Fibroblast of lung (primary cell): ENCODE results near the gene MAP3K2.

Source experiments
- EZH2 ChIP-seq: IDR thresholded peaks from 2 replicates; pipeline ENCODE4 v1.5.1; 2012; ENCODE audit warnings: low read length, control low read depth, mild to moderate bottlenecking; ENCODE audit errors: missing control alignments
- TF ChIP-seq, protein P1 (sequence below), 2 donors: IDR thresholded peaks in 1 of 2; conservative IDR thresholded peaks in 1 of 2; 1 replicate in 1 of 2; 2 replicates in 1 of 2; pipeline ENCODE4 v1.5.1; 2011 to 2012; ENCODE audit warnings: low read length in 2 of 2, control low read depth in 1 of 2, inconsistent platforms in 1 of 2, low read depth in 1 of 2, mild to moderate bottlenecking in 1 of 2

DNA sequence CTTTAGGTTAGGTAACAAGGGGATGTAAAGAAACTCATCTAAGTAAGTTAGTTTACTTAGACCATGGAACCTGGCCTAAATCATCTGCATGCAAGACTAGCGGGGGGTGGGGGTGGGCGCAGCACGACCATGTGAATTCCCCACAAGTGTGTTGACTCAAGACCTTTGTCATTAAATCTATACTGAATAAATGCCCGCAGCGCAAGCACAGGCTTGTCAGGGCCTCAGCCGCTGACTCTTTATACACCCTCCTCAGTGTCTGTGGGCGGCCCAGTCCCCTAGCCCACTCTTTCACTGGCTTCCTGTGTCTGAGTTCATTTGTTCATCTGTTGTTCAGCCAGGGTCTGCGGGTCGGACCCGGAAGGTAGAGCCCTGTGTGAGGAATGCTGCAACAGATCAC lies 17.8 kb downstream of the MAP3K2 start:
- TF ChIP-seq, protein P1, sequence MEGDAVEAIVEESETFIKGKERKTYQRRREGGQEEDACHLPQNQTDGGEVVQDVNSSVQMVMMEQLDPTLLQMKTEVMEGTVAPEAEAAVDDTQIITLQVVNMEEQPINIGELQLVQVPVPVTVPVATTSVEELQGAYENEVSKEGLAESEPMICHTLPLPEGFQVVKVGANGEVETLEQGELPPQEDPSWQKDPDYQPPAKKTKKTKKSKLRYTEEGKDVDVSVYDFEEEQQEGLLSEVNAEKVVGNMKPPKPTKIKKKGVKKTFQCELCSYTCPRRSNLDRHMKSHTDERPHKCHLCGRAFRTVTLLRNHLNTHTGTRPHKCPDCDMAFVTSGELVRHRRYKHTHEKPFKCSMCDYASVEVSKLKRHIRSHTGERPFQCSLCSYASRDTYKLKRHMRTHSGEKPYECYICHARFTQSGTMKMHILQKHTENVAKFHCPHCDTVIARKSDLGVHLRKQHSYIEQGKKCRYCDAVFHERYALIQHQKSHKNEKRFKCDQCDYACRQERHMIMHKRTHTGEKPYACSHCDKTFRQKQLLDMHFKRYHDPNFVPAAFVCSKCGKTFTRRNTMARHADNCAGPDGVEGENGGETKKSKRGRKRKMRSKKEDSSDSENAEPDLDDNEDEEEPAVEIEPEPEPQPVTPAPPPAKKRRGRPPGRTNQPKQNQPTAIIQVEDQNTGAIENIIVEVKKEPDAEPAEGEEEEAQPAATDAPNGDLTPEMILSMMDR (conservative IDR thresholded peaks at IDR 0.05 in 1 of 2, IDR thresholded peaks at IDR 0.05 in 1 of 2; ENCODE audit: low read depth in 1 of 2, low read length in 2 of 2), result no peak
- TF ChIP-seq EZH2, result no peak
